Measurements from ENCODE around the gene RNASE4.

- TF ChIP-seq POLR2A (IDR thresholded peaks at IDR 0.05) (no peak), CTCF (IDR thresholded peaks at IDR 0.05) (no peak)
These were observed 14.6 kb downstream of the RNASE4 start for GRCh38 chr14:20698934-20699333.

Measured in prostate gland (tissue), 2 donors.